ENCODE measurements around the gene NUP210L. TPM values are rescaled to one million over a fixed set of nuclear protein-coding genes. Genes with fewer than 3 reads are reported as not detected.

NUP210L gene
- total and polyA plus RNA-seq, 9 of the 15 experiments (the other 6 are each of a cell fraction or from before 2014, with no cell fraction given): 0.01 to 0.04 TPM; not detected in 7

DNA sequence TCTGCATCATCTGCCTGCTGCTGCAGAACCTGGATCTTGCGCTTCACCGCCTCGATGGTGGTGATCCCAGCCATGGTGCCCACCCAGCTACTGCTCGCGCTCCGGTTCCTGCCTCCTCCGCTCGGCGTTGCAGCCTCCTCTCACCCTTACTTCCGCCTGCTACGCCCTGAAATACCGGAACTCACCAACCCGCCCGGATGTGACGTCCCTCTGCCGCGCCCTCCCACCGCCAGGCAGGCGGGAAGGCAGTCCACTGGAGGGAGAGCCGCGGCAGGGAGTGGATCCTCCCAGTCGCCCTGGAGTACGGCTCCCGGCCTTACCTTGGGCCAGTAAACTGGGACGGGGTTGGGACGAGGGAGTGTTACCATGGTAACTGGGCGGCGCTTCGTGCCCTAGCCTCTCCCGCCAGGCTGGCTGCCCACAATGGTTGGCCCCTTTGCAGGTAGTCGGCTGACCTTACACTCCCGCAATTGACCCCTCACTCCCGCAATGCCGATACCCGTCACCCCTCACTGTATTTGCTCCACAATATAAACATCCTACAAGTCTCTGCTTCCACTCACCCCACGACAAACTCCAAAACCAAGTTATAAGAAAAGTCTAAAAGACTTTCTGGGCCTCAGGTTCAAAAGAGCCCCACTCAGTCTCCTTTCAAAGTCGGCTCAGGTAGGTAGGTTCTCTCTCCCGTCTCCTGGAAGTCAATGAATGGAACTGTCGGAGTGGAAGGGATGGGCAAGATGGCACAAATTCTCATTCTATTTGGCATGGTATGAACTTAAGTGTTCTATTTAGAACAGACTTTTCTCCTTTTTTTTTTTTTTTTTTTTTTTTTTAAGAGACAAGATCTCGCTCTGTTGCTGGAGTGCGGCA lies 28.4 kb upstream of the NUP210L start (continued):
- TF ChIP-seq, protein P1, sequence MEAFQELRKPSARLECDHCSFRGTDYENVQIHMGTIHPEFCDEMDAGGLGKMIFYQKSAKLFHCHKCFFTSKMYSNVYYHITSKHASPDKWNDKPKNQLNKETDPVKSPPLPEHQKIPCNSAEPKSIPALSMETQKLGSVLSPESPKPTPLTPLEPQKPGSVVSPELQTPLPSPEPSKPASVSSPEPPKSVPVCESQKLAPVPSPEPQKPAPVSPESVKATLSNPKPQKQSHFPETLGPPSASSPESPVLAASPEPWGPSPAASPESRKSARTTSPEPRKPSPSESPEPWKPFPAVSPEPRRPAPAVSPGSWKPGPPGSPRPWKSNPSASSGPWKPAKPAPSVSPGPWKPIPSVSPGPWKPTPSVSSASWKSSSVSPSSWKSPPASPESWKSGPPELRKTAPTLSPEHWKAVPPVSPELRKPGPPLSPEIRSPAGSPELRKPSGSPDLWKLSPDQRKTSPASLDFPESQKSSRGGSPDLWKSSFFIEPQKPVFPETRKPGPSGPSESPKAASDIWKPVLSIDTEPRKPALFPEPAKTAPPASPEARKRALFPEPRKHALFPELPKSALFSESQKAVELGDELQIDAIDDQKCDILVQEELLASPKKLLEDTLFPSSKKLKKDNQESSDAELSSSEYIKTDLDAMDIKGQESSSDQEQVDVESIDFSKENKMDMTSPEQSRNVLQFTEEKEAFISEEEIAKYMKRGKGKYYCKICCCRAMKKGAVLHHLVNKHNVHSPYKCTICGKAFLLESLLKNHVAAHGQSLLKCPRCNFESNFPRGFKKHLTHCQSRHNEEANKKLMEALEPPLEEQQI (IDR thresholded peaks at IDR 0.05): no peak
- peak; percentile 56; the same call in 1 of the 2 replicates for TF ChIP-seq JUN (IDR thresholded peaks at IDR 0.05; ENCODE audit: borderline replicate concordance, low read depth, low read length)
- no peak for TF ChIP-seq JUN (CRISPR knock-in tag; IDR thresholded peaks at IDR 0.05; ENCODE audit: borderline replicate concordance)
- TF ChIP-seq, protein P2, sequence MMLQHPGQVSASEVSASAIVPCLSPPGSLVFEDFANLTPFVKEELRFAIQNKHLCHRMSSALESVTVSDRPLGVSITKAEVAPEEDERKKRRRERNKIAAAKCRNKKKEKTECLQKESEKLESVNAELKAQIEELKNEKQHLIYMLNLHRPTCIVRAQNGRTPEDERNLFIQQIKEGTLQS (IDR thresholded peaks at IDR 0.05): peak; percentile 18; the same call in 1 of the 2 replicates
- TF ChIP-seq, protein P2 (CRISPR knock-in tag; conservative IDR thresholded peaks at IDR 0.05): 0 out of 2 replicates have a peak, but pooled peaks have one; percentile 52
- TF ChIP-seq ELF2 (CRISPR knock-in tag; IDR thresholded peaks at IDR 0.05): peak; percentile 90
- TF ChIP-seq ZZZ3 (IDR thresholded peaks at IDR 0.05): peak; percentile 23; the same call in 1 of the 2 replicates
- no peak for TF ChIP-seq HNRNPH1 (optimal IDR thresholded peaks at IDR 0.05; ENCODE audit: low read depth, low read length)
- TF ChIP-seq E2F3 (CRISPR knock-in tag; IDR thresholded peaks at IDR 0.05): peak; percentile 94
- peak; percentile 100 for TF ChIP-seq RFX1 (IDR thresholded peaks at IDR 0.05)
- TF ChIP-seq, protein P3, sequence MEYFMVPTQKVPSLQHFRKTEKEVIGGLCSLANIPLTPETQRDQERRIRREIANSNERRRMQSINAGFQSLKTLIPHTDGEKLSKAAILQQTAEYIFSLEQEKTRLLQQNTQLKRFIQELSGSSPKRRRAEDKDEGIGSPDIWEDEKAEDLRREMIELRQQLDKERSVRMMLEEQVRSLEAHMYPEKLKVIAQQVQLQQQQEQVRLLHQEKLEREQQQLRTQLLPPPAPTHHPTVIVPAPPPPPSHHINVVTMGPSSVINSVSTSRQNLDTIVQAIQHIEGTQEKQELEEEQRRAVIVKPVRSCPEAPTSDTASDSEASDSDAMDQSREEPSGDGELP (CRISPR knock-in tag; IDR thresholded peaks at IDR 0.05; ENCODE audit: borderline replicate concordance): peak; percentile 90
- peak; percentile 56; the same call in 1 of the 2 replicates for TF ChIP-seq LARP7 (IDR thresholded peaks at IDR 0.05)
- TF ChIP-seq FIP1L1 (IDR thresholded peaks at IDR 0.05; ENCODE audit: low read depth, low read length, poor library complexity, severe bottlenecking): peak; percentile 79
- peak; percentile 19 for TF ChIP-seq ASH1L (IDR thresholded peaks at IDR 0.05; ENCODE audit: borderline replicate concordance, low read depth, partially characterized antibody)
- peak; percentile 82 for TF ChIP-seq ETV5 (CRISPR knock-in tag; IDR thresholded peaks at IDR 0.05; ENCODE audit: low read depth)

Data from K562 (cell line).